ENCODE results near the gene CCDC149. TPM values are rescaled to one million over a fixed set of nuclear protein-coding genes. Genes with fewer than 3 reads are reported as not detected.

Gene CCDC149
- total RNA-seq, 2 experiments from 2014 or later: 0.25 to 0.69 TPM

- Histone ChIP-seq H3K36me3 (ENCODE audit: insufficient read depth, low read length) (no peaks in the 10 kb centered on the region), H3K4me3 (ENCODE audit: low read length) (no peak overlapping the region), H3K9me3 (ENCODE audit: control insufficient read depth in 1 of 2, insufficient read depth in 1 of 2, low read length in 2 of 2) (peaks cover 10 to 17% of the 10 kb centered on the region in 2 experiments), H3K27me3 (ENCODE audit: control insufficient read depth in 1 of 2, insufficient read depth in 2 of 2, low read length in 2 of 2) (no peaks in the 10 kb centered on the region), H3K4me1 (ENCODE audit: insufficient read depth, low read length) (no peaks in the 10 kb centered on the region), H3K27ac (ENCODE audit: low read depth in 1 of 2, low read length in 2 of 2) (no peak overlapping the region)
- no peak for DNase-seq
- H3K4me3 Mint-ChIP-seq: no peak overlapping the region
- ATAC-seq (ENCODE audit: poor library complexity): no peak
- H3K27ac Mint-ChIP-seq: no peak overlapping the region
- no peaks in the 10 kb centered on the region for H3K4me1 Mint-ChIP-seq (ENCODE audit: low read depth)
- H3K27me3 Mint-ChIP-seq: no peaks in the 10 kb centered on the region
- ChIA-PET CTCF (no interaction called here), POLR2A (no interaction called here)
- TF ChIP-seq CTCF (IDR thresholded peaks at IDR 0.05): no peak
- H3K36me3 Mint-ChIP-seq (ENCODE audit: low read depth): no peaks in the 10 kb centered on the region
- H3K9me3 Mint-ChIP-seq: peaks cover 5% of the 10 kb centered on the region
- intact Hi-C loops (cut with DNase I, micrococcal nuclease): no loop called here
Measured at GRCh38 chr4:24867766-24868296, 45.0 kb downstream of the CCDC149 start.

GRCh38 chr4:24867251-24867650, 45.6 kb downstream of the CCDC149 start:
- no peak overlapping the region for H3K4me3 Mint-ChIP-seq
- ATAC-seq (ENCODE audit: poor library complexity) (no peak), DNase-seq (no peak)
- peaks cover 12 to 17% of the 10 kb centered on the region in 2 experiments for H3K9me3 ChIP-seq (ENCODE audit: control insufficient read depth in 1 of 2, insufficient read depth in 1 of 2, low read length in 2 of 2)
- H3K4me1 ChIP-seq (ENCODE audit: insufficient read depth, low read length): no peaks in the 10 kb centered on the region
- no peaks in the 10 kb centered on the region for H3K36me3 Mint-ChIP-seq (ENCODE audit: low read depth)
- ChIA-PET POLR2A (no interaction called here), CTCF (no interaction called here)
- H3K27ac ChIP-seq (ENCODE audit: low read depth in 1 of 2, low read length in 2 of 2): no peak overlapping the region
- no peak overlapping the region for H3K4me3 ChIP-seq (ENCODE audit: low read length)
- TF ChIP-seq CTCF (IDR thresholded peaks at IDR 0.05): no peak
- H3K36me3 ChIP-seq (ENCODE audit: insufficient read depth, low read length): no peaks in the 10 kb centered on the region
- H3K27me3 Mint-ChIP-seq: no peaks in the 10 kb centered on the region
- peaks cover 9% of the 10 kb centered on the region for H3K9me3 Mint-ChIP-seq
- intact Hi-C loops (cut with DNase I, micrococcal nuclease): no loop called here
- H3K27ac Mint-ChIP-seq: no peak overlapping the region
- H3K4me1 Mint-ChIP-seq (ENCODE audit: low read depth): no peaks in the 10 kb centered on the region
- no peaks in the 10 kb centered on the region for H3K27me3 ChIP-seq (ENCODE audit: control insufficient read depth in 1 of 2, insufficient read depth in 2 of 2, low read length in 2 of 2)

- intact Hi-C loops (cut with DNase I, micrococcal nuclease): no loop called here
- Histone ChIP-seq H3K36me3 (ENCODE audit: insufficient read depth, low read length) (no peaks in the 10 kb centered on the region), H3K4me1 (ENCODE audit: insufficient read depth, low read length) (no peaks in the 10 kb centered on the region), H3K4me3 (ENCODE audit: low read length) (no peak overlapping the region), H3K27me3 (ENCODE audit: control insufficient read depth in 1 of 2, insufficient read depth in 2 of 2, low read length in 2 of 2) (no peaks in the 10 kb centered on the region), H3K27ac (ENCODE audit: low read depth in 1 of 2, low read length in 2 of 2) (no peak overlapping the region), H3K9me3 (ENCODE audit: control insufficient read depth in 1 of 2, insufficient read depth in 1 of 2, low read length in 2 of 2) (peaks cover 14 to 17% of the 10 kb centered on the region in 2 experiments)
- ATAC-seq (ENCODE audit: poor library complexity) (no peak), DNase-seq (no peak)
- no peak overlapping the region for H3K27ac Mint-ChIP-seq
- H3K27me3 Mint-ChIP-seq: no peaks in the 10 kb centered on the region
- H3K4me1 Mint-ChIP-seq (ENCODE audit: low read depth): no peaks in the 10 kb centered on the region
- H3K9me3 Mint-ChIP-seq: peaks cover 9% of the 10 kb centered on the region
- CTCF ChIA-PET: no interaction called here
- no peaks in the 10 kb centered on the region for H3K36me3 Mint-ChIP-seq (ENCODE audit: low read depth)
- no peak overlapping the region for H3K4me3 Mint-ChIP-seq
- POLR2A ChIA-PET: no interaction called here
- TF ChIP-seq CTCF (IDR thresholded peaks at IDR 0.05): no peak
Measured at GRCh38 chr4:24865401-24865800, 47.4 kb downstream of the CCDC149 start.

Measured in CD4-positive, alpha-beta T cell (primary cell).